Measurements from ENCODE around the gene ZNRD2.

ZNRD2 gene

GRCh38 chr11:65558002-65558929 lies 12.0 kb upstream of the ZNRD2 start, which contains the start of gene LTBP3:
Gene LTBP3 (minus strand): TSS chr11:65558359. CDS start chr11:65557959, 400 bp downstream.
- peak; percentile 71 for DNase-seq (ENCODE audit: low read depth)
- H3K4me3 ChIP-seq (ENCODE audit: control insufficient read depth, low read depth, low read length), result peak within 1 kb of the TSS; percentile 54
- no peak for TF ChIP-seq CTCF (conservative IDR thresholded peaks at IDR 0.05; ENCODE audit: control insufficient read depth, insufficient read depth, low read depth, low read length)

GRCh38 chr11:65558930-65559509 lies 11.3 kb upstream of the ZNRD2 start:
- no peak for TF ChIP-seq CTCF (conservative IDR thresholded peaks at IDR 0.05; ENCODE audit: control insufficient read depth, insufficient read depth, low read depth, low read length)
- no peak overlapping the region for H3K4me3 ChIP-seq (ENCODE audit: control insufficient read depth, low read depth, low read length)
- DNase-seq (ENCODE audit: low read depth), result no peak

- no peak overlapping the region for H3K4me3 ChIP-seq (ENCODE audit: control insufficient read depth, low read depth, low read length)
- DNase-seq (ENCODE audit: low read depth), result no peak
- no peak for TF ChIP-seq CTCF (conservative IDR thresholded peaks at IDR 0.05; ENCODE audit: control insufficient read depth, insufficient read depth, low read depth, low read length)
Measured at GRCh38 chr11:65559535-65559934, 10.7 kb upstream of the ZNRD2 start.

GRCh38 chr11:65559951-65560537 lies 10.2 kb upstream of the ZNRD2 start:
- H3K4me3 ChIP-seq (ENCODE audit: control insufficient read depth, low read depth, low read length), result no peak overlapping the region
- TF ChIP-seq CTCF (conservative IDR thresholded peaks at IDR 0.05; ENCODE audit: control insufficient read depth, insufficient read depth, low read depth, low read length), result no peak
- peak; percentile 70 for DNase-seq (ENCODE audit: low read depth)

GRCh38 chr11:65560555-65561418 lies 9.5 kb upstream of the ZNRD2 start:
- no peak overlapping the region for H3K4me3 ChIP-seq (ENCODE audit: control insufficient read depth, low read depth, low read length)
- peak; percentile 64 for DNase-seq (ENCODE audit: low read depth)
- TF ChIP-seq CTCF (conservative IDR thresholded peaks at IDR 0.05; ENCODE audit: control insufficient read depth, insufficient read depth, low read depth, low read length), result no peak

GRCh38 chr11:65562020-65562419 lies 8.3 kb upstream of the ZNRD2 start:
- H3K4me3 ChIP-seq (ENCODE audit: control insufficient read depth, low read depth, low read length), result no peak overlapping the region
- TF ChIP-seq CTCF (conservative IDR thresholded peaks at IDR 0.05; ENCODE audit: control insufficient read depth, insufficient read depth, low read depth, low read length), result no peak
- no peak for DNase-seq (ENCODE audit: low read depth)

All from fibroblast of mammary gland (primary cell).